Head of caudate nucleus (tissue), 42 donors: ENCODE measurements around the gene CACNG5.
A peak's percentile ranks its signal among the peaks of the same experiment; 100 is the strongest.

Experiments used
- DNase-seq, 42 donors: peaks; one replicate each; pipeline versions ENCODE4 v3.0.0 to v3.0.0-alpha.2; 2020 to 2021; ENCODE audit warnings: mixed read lengths in 7 of 42
- intact Hi-C: fragments of 100-400 bp; cut with DNase I; formaldehyde crosslinking; loops from one replicate; pipeline ENCODE4 v1.15.0; 2022

CACNG5 gene

GRCh38 chr17:66814570-66814969 is 20.3 kb upstream of the CACNG5 start:
- peak in 30 of 42 donors; percentile 17 to 75 (median 53) for DNase-seq
- intact Hi-C loops, result no loop called here

GRCh38 chr17:66817750-66818149 is 17.2 kb upstream of the CACNG5 start:
- intact Hi-C loops, result no loop called here
- no peak for DNase-seq

GRCh38 chr17:66819466-66819865 is 15.5 kb upstream of the CACNG5 start:
- no peak for DNase-seq
- intact Hi-C loops, result no loop called here

- no peak for DNase-seq
- intact Hi-C loops, result no loop called here
Observed at GRCh38 chr17:66822009-66822408, 12.9 kb upstream of the CACNG5 start.

- no peak for DNase-seq
- intact Hi-C loops, result no loop called here
Observed at GRCh38 chr17:66826856-66827255, 8.1 kb upstream of the CACNG5 start.

- intact Hi-C loops, result no loop called here
- peak in 1 of 42 donors; percentile 24 for DNase-seq
Observed at GRCh38 chr17:66829386-66829864, 5.5 kb upstream of the CACNG5 start.

- intact Hi-C loops, result no loop called here
Observed at GRCh38 chr17:66829883-66830282, 5.0 kb upstream of the CACNG5 start.

GRCh38 chr17:66830451-66830850 is 4.5 kb upstream of the CACNG5 start:
- no peak for DNase-seq
- intact Hi-C loops, result no loop called here

More at GRCh38 chr17:66829883-66830282, 5.0 kb upstream of the CACNG5 start:
- DNase-seq, result no peak

GRCh38 chr17:66831383-66832210 is 3.3 kb upstream of the CACNG5 start:
- intact Hi-C loops, result no loop called here
- peak in 15 of 42 donors; percentile 11 to 64 (median 26) for DNase-seq

GRCh38 chr17:66833201-66833600 is 1.7 kb upstream of the CACNG5 start:
- DNase-seq, result no peak
- intact Hi-C loops, result no loop called here

- intact Hi-C loops, result no loop called here
- no peak for DNase-seq
Observed at GRCh38 chr17:66834426-66834918, 445 bp upstream of the CACNG5 start.

GRCh38 chr17:66835476-66835875 is 559 bp downstream of the CACNG5 start:
- intact Hi-C loops, result no loop called here
- no peak for DNase-seq

GRCh38 chr17:66836063-66837005 is 1.4 kb downstream of the CACNG5 start:
- DNase-seq, result no peak
- intact Hi-C loops, result no loop called here

- intact Hi-C loops, result no loop called here
- DNase-seq, result no peak
Observed at GRCh38 chr17:66837226-66837625, 2.3 kb downstream of the CACNG5 start.

- DNase-seq, result no peak
- intact Hi-C loops, result no loop called here
Observed at GRCh38 chr17:66837885-66838665, 3.2 kb downstream of the CACNG5 start.

- no peak for DNase-seq
- intact Hi-C loops, result loop anchor here (10.0 kb wide), 1 partner anchor 55 kb away; no protein-coding TSS in a partner anchor
Observed at GRCh38 chr17:66839616-66840015, 4.7 kb downstream of the CACNG5 start.

GRCh38 chr17:66840061-66840460 is 5.1 kb downstream of the CACNG5 start:
- intact Hi-C loops, result loop anchor here (10.0 kb wide), 1 partner anchor 55 kb away; no protein-coding TSS in a partner anchor
- DNase-seq, result no peak

- intact Hi-C loops, result loop anchor here (10.0 kb wide), 1 partner anchor 57 kb away; no protein-coding TSS in a partner anchor
- no peak for DNase-seq
Observed at GRCh38 chr17:66841328-66841727, 6.4 kb downstream of the CACNG5 start.

GRCh38 chr17:66841744-66842143 is 6.8 kb downstream of the CACNG5 start:
- intact Hi-C loops, result loop anchor here (10.0 kb wide), 1 partner anchor 57 kb away; no protein-coding TSS in a partner anchor
- DNase-seq, result no peak
